Renal pelvis (tissue), 4 donors: ENCODE measurements around the gene HSF2. TPM values are rescaled to one million over a fixed set of nuclear protein-coding genes. Genes with fewer than 3 reads are reported as not detected.

Source experiments
- DNase-seq: peaks from one replicate; pipeline ENCODE4 v3.0.0-alpha.2; 2013
- polyA plus RNA-seq, 3 donors: library from polyadenylated mRNA; unstranded; fragments of 120-200 nt; gene quantifications; one replicate each; pipeline ENCODE4 v1.2.1, GENCODE V29; 2013; ENCODE audit not compliant: insufficient read length in 3 of 3

HSF2 gene
- polyA plus RNA-seq, 3 donors: 30.0 to 34.6 (median 31.7) TPM

DNA sequence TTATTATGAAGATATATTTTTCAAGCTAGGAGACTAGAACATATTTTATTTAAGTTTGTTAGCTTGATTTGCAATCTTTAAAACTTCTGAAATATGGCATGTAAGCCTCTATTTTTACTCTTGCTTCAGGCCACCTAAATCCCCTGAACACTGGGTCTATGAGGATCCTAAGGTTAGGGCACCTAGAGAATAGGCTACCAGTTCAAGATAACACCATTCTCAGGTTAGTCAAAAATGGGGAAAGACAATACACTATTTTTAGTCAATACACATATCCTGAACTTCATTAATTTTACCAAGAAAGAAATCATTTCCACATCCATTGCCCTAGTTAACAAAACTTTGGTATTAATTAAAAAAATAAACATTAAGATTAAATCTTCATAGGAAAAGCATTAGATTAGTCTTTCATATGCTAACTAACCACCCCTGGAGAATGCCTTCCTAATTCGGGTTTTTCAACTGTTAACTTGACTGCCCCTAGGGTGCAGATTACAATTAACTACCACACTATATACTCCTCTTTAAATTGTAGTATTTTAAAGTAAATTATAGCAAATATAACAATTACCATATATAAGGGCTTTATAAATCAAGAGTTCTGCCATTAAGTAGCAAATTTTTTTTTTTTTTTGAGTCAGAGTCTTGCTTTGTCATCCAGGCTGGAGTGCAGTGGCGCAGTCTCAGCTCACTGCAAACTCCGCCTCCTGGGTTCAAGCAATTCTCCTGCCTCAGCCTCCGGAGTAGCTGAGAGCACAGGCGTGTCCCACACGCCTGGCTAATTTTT lies 6.7 kb upstream of the HSF2 start:
- no peak for DNase-seq

DNA sequence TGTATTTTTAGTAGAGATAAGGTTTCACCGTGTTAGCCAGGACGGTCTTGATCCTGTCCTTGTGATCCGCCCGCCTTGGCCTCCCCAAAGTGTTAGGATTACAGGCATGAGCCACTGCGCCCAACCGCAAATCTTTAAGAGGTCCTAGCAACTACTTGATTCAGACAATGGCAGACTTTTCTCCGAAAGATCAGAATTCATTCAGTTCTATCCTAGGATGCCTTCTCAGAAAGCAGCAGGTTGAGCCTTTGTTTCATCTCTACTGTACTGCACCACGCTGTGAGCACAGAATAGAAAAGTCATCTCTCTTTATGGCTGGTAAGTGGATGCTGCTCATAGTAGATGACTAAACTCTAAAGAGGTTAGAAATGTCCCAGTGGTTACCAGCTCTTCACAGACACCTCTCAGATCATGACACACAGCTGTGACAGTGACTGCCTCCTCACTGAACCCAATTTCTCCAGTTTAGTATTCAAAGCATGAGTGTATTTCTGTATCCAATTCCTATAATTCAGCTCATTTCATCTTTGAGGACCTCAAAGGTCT lies 6.0 kb upstream of the HSF2 start:
- DNase-seq: no peak

DNA sequence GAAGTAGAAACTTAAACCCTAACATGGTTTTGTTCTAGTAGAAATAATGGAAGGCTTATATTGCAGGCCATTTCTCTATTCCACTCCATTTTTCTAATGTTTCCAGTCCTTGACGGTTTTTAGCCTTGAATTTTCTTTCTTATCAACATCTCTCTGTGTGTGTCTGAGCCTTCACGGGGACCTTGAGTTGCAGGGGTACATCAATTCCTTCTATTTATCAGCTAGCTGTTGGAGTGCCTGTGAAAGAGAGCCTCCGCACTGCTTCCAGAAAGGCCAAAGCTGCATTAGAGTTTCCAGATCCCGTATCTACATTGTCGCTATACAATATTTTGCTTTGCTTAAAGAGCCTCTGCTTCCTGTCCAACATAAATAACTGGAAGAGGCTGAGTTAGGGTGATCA lies 5.4 kb upstream of the HSF2 start:
- DNase-seq: no peak

GRCh38 chr6:122399055-122399347 lies 451 bp upstream of the HSF2 start:
- no peak for DNase-seq

DNA sequence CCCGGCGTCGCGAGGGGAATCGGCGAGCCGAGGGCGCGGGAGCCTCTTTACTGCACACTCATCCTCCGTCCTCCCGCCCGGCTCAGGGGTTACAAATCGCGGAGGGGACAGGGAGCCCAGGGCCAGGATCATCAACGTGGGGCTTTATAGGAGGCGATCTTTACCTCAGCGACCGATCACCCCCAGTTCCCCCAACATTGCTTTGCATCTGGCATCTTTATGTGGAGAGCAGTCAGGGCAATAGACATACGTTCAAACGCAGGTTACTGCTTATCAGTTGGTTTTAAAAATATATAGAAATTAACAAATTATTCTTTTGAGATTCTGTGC lies 634 bp downstream of the HSF2 start:
- no peak for DNase-seq

- DNase-seq: no peak
Measured at GRCh38 chr6:122400462-122401089, 1.1 kb downstream of the HSF2 start.

DNA sequence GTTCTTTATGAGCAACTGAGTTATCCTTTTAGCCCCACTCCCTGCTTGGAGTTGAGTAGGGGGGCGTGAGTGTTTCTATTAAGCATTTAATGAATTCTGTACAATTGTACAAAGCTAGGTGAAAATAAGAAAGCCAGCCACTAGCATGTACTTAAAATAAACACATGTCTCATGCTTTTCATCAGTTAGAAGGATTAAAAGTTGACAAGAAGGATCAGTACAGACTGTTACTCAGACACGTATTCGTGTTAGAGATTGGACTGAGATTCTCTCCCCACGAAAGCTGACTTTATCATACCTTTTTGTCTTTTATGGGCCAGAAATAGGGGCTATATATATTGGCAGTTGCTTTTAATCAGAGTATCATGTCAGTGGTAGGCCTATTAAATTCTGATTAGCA lies 1.7 kb downstream of the HSF2 start:
- DNase-seq: no peak

DNA sequence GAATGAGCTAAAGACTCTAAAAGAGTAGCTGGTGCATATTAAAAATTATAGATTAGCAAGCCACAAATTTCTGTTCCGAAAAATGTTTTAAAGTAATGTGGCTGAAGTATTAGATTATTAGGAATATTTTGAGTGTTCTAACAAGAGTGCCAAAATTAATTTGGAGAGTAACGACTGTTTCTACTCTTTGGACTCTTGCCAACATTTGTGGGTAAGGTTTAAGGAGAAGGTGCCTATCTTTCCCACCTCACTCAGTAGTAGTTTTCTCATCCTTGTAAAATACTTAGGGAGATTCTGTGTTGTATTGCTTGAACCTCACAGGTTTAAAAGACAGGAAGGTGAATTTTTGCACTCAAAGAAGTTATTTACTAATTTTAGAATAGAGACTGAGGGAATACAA lies 5.0 kb downstream of the HSF2 start:
- DNase-seq: no peak

- no peak for DNase-seq
Measured at GRCh38 chr6:122405417-122405816, 6.0 kb downstream of the HSF2 start.

DNA sequence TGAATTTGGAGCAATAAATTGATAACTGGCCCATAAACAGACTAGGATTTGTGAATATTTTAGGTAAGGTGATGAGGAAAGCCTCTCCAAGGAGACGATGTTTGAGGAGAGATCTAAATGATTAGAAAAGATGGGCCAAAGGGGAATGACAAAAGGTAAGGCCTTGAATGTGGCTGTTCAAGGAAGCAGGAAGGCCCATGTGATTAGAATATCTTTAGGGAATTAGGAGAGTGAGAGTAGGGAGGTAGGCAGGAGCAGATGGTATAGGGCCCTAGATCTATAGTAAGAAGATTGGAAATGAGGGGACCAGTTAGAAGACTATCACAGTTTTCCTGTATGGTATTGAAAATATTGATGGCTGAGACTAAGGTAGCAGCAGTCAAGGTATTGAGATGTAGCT lies 6.7 kb downstream of the HSF2 start:
- DNase-seq: no peak

GRCh38 chr6:122407712-122408111 lies 8.3 kb downstream of the HSF2 start:
- DNase-seq: no peak

GRCh38 chr6:122408240-122408639 lies 8.8 kb downstream of the HSF2 start:
- no peak for DNase-seq

DNA sequence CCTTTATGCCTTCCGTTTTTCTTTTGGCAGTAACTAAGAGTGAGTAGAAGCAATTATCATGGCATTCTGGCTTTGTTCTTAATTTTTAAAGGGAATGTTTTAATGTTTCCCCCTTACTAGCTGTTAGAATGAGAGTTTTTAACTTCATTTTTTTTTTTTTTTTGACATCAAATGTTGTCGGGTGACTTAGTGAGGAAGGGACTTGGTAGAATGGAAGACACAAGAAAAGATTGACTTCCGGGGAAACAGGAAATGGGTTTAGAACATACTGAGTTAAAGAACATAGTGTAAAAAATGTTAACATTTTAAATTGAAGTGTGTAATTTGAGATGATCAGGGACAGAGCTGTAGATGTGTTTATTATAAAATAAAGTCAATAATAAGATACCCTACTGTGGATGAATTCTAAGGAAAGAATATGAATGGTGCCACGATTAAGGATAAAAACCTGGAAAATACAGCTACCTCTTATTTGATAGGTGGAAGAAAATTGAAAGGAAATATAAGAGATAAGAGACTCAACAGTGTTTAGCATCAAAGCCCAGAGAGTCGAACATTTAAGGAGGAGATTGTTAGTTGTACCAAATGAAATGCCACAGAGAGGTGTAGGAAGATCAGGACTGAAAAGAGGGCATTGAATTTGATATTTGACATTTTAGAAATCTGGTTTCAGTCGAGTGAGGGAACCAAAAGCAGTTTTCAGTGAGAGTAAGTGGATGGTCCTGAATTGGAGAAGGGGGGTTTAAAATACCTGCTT lies 9.4 kb downstream of the HSF2 start:
- no peak for DNase-seq

- DNase-seq: no peak
Measured at GRCh38 chr6:122412001-122412400, 12.5 kb downstream of the HSF2 start.

GRCh38 chr6:122416825-122417224 lies 17.4 kb downstream of the HSF2 start:
- DNase-seq: no peak

DNA sequence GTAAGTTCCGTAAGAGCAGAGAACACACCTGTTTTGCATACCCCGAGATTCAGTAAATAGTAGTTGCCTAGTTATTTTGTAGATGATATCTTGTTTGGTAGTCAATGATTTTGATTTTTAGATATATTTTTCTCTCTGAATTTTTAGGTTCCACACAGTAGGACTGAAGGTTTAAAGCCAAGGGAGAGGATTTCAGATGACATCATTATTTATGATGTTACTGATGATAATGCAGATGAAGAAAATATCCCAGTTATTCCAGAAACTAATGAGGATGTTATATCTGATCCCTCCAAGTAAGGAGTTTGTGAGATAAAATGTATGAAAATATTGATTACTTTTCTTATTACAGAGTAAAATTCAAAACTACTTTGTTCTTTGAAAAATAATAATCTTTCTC lies 22.6 kb downstream of the HSF2 start:
- no peak for DNase-seq

DNA sequence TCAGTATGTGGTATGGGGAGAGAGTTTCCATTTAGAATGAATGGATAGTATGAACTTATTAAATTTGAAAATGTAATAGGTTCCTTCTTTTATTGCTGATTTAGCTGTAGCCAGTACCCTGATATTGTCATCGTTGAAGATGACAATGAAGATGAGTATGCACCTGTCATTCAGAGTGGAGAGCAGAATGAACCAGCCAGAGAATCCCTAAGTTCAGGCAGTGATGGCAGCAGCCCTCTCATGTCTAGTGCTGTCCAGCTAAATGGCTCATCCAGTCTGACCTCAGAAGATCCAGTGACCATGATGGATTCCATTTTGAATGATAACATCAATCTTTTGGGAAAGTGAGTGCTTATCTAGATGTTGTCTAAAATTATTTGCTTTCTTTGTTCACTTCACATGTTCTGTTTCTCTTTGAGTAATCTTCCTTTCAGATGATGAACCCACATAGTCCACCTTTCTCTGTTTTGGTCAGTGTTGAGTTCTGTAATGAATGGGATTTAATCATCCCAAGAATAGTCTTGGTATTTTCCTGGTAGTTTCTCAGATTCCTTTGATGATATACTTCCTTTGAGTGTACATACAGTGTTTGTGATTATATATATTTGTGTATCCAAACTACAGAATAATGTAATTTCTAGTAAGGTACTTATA lies 23.3 kb downstream of the HSF2 start:
- DNase-seq: no peak

- DNase-seq: no peak
Measured at GRCh38 chr6:122423734-122424133, 24.3 kb downstream of the HSF2 start.

GRCh38 chr6:122426597-122426996 lies 27.1 kb downstream of the HSF2 start:
- no peak for DNase-seq

DNA sequence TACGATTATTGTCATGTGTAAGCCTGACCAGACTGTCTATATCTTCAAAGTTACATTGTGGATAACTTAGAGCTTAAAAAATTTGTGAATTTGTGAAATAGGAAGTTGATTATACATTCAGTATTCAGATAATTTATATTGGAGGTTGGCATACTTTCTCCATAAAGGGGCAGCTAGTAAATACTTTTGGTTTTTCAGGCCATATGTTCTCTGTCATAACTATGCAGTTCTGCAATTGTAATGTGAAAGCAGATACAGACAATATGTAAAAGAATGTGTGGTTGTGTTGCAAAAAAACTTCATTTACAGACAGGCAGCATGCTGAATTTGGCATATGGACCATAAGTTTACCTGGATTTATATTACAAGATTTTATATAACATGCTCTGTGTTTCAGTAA lies 29.3 kb downstream of the HSF2 start:
- no peak for DNase-seq

DNA sequence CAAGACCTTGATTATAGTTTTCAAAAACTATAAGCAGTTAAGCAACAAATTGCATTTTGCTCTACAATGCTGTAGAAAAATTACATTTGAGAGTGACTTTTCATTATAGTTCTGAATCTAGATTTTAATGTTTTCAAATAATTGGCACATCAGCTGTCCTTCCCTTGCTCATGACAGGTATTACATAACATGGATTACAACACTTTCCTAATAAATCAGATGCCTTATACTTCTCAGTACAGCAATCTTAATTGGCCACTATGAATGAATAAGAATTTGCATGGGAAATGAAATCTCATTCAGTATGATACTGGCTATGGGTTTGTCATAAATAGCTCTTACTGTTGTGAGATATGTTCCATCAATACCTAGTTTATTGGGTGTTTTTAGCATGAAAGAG lies 29.9 kb downstream of the HSF2 start:
- no peak for DNase-seq

GRCh38 chr6:122431780-122432179 lies 32.3 kb downstream of the HSF2 start:
- DNase-seq: no peak

- no peak for DNase-seq
Measured at GRCh38 chr6:122432816-122433215, 33.4 kb downstream of the HSF2 start.
